K562 (cell line): ENCODE data around the gene GGCT. TPM values are rescaled to one million over a fixed set of nuclear protein-coding genes. Genes with fewer than 3 reads are reported as not detected.

Source experiments
- ATAC-seq: fragments of 200-7000 bp; cut with Tn5 transposase; 3 replicates; pipeline ENCODE4 v1.9.1; 2020; ENCODE audit warnings: moderate library complexity
- BruUV-seq: library from RNA; stranded (reverse); fragments of 400-500 nt; replicated peaks from 2 replicates; lab custom pipeline; 2021; lab: Mats Ljungman, UMichigan
- CTCF ChIA-PET: fragments of 300-600 bp; formaldehyde crosslinking; extraction: SDS; loops from one replicate; lab custom pipeline; 2021; ENCODE audit warnings: low intra/inter-chr PET ratio; lab: Yijun Ruan, JAX
- POLR2A ChIA-PET: fragments of 300-600, 350-650 bp; sonication (Branson Sonifier 250); formaldehyde crosslinking; extraction: SDS; loops from one replicate; lab custom pipeline; 2021; ENCODE audit warnings: antibody characterized with exemption, inconsistent platforms; lab: Yijun Ruan, JAX
- DNase-seq, 4 experiments: peaks; one replicate each; pipeline versions ENCODE4 v3.0.0 to v3.0.0-alpha.2; 2011 to 2018; ENCODE audit warnings: low spot score in 3 of 4, mixed read lengths in 3 of 4; ENCODE audit errors: extremely low read depth in 1 of 4
- FAIRE-seq: peaks from 2 replicates; lab custom pipeline; 2011; peaks lifted over from hg19 to GRCh38; lab: Jason Lieb, UNC
- H2AFZ ChIP-seq: 2 replicates; pipeline ENCODE4 v1.6.0; 2011; ENCODE audit warnings: low read depth, low read length, control low read depth, inconsistent platforms
- H3K27ac ChIP-seq: fragments of 200-600 bp; 3 replicates; pipeline ENCODE4 v1.8.0; 2011; ENCODE audit warnings: low read depth, mild to moderate bottlenecking, control low read depth, inconsistent platforms, low read length, moderate library complexity, mixed read lengths; ENCODE audit errors: extremely low read depth
- H3K27me3 ChIP-seq, 2 experiments: fragments of 300-600 bp in 1 of 2; 2 replicates in 1 of 2; 3 replicates in 1 of 2; pipeline versions ENCODE4 v1.6.0 to v1.8.0; 2011; ENCODE audit warnings: inconsistent platforms in 2 of 2, low read length in 2 of 2, mild to moderate bottlenecking in 1 of 2, mixed read lengths in 1 of 2, moderate library complexity in 1 of 2; ENCODE audit not compliant: control insufficient read depth in 2 of 2, insufficient read depth in 2 of 2
- H3K36me3 ChIP-seq: fragments of 300-600 bp; 3 replicates; pipeline ENCODE4 v1.8.0; 2011; ENCODE audit warnings: mild to moderate bottlenecking, low read length, inconsistent platforms; ENCODE audit not compliant: control insufficient read depth, insufficient read depth
- H3K4me1 ChIP-seq, 2 experiments: fragments of 200-600 bp in 1 of 2; replicated peaks in 1 of 2; 2 replicates in 1 of 2; 3 replicates in 1 of 2; pipeline versions ENCODE4 v1.5.1 to v1.8.0; 2011; ENCODE audit warnings: inconsistent platforms in 2 of 2, low read length in 2 of 2, mild to moderate bottlenecking in 1 of 2, mixed read lengths in 1 of 2, moderate library complexity in 1 of 2; ENCODE audit not compliant: control insufficient read depth in 2 of 2, insufficient read depth in 2 of 2
- H3K4me2 ChIP-seq: 2 replicates; pipeline ENCODE4 v1.6.1; 2011; ENCODE audit warnings: low read length, control low read depth, inconsistent platforms, mixed read lengths; ENCODE audit not compliant: insufficient read depth
- H3K4me3 ChIP-seq: fragments of 200-600 bp; sonication (generic), shearing (Covaris generic); 2 replicates; pipeline ENCODE4 v1.5.1; 2016; ENCODE audit warnings: control low read depth, inconsistent platforms
- H3K79me2 ChIP-seq: fragments of 200-600 bp; 3 replicates; pipeline ENCODE4 v1.8.0; 2011; ENCODE audit warnings: low read length, inconsistent platforms; ENCODE audit not compliant: control insufficient read depth, insufficient read depth
- H3K9ac ChIP-seq, 2 experiments: 2 replicates each; pipeline versions ENCODE4 v1.6.0 to v1.6.1; 2011; ENCODE audit warnings: low read depth in 2 of 2, low read length in 2 of 2, control low read depth in 1 of 2, inconsistent platforms in 1 of 2, mild to moderate bottlenecking in 1 of 2, mixed read lengths in 1 of 2; ENCODE audit not compliant: insufficient read depth in 1 of 2
- H3K9me1 ChIP-seq: one replicate; pipeline ENCODE4 v1.6.0; 2011; ENCODE audit warnings: inconsistent platforms, mild to moderate bottlenecking, low read length, moderate library complexity; ENCODE audit not compliant: control insufficient read depth, insufficient read depth
- H3K9me3 ChIP-seq: replicated peaks from 2 replicates; pipeline ENCODE4 v1.5.1; 2011; ENCODE audit warnings: low read depth, low read length, inconsistent platforms; ENCODE audit not compliant: control insufficient read depth, insufficient read depth
- H4K20me1 ChIP-seq: replicated peaks from 2 replicates; pipeline ENCODE4 v1.6.1; 2011; ENCODE audit warnings: low read length, inconsistent platforms, mixed read lengths; ENCODE audit not compliant: control insufficient read depth, insufficient read depth
- HIVEP1 ChIP-seq: fragments of 250-450 bp; sonication (Bioruptor Pico); IDR thresholded peaks from 2 replicates; pipeline ENCODE4 v1.4.0; 2020; ENCODE audit warnings: mild to moderate bottlenecking
- MLLT1 ChIP-seq, 2 experiments: fragments of 450-650 bp; IDR thresholded peaks; 2 replicates each; pipeline ENCODE4 v1.6.1; 2016
- NFIX ChIP-seq: fragments of 250-450 bp; sonication (Bioruptor Pico); IDR thresholded peaks from 2 replicates; pipeline ENCODE4 v1.4.0; 2020; ENCODE audit warnings: low read depth, mild to moderate bottlenecking, moderate library complexity
- PTTG1 ChIP-seq: fragments of 450-650 bp; IDR thresholded peaks from 2 replicates; pipeline ENCODE4 v1.6.1; 2016; ENCODE audit warnings: low read depth, mild to moderate bottlenecking, missing genetic modification characterization, missing compliant biosample characterization
- SNAPC5 ChIP-seq: fragments of 250-450 bp; sonication (Bioruptor Pico); IDR thresholded peaks from 2 replicates; pipeline ENCODE4 v1.8.0; 2021; ENCODE audit warnings: moderate library complexity, mild to moderate bottlenecking, inconsistent platforms
- WGBS: fragments of 100-300 bp; shearing (Covaris generic); methylation state at CpG from one replicate; pipeline ENCODE4 v1.1.6; 2016; ENCODE audit warnings: low coverage, mixed read lengths; ENCODE audit not compliant: insufficient coverage; ENCODE audit errors: missing lambda C conversion rate; 5-methylcytosine and 5-hydroxymethylcytosine counted together
- in situ Hi-C: fragments of 300-500 bp; cut with MboI; formaldehyde crosslinking; loops from 4 replicates; pipeline ENCODE4 v1.15.0; 2018; ENCODE audit warnings: inconsistent platforms, mixed read lengths
- intact Hi-C: fragments of 100-400 bp; cut with micrococcal nuclease; formaldehyde crosslinking; loops from 2 replicates; pipeline ENCODE4 v1.14.2; 2022
- polyA plus RNA-seq, 8 experiments: library from polyadenylated mRNA; depleted of rRNA in 4 of 8; stranded (reverse) in 5 of 8; unstranded in 3 of 8; fragments of >200 nt; fragmentation: Nextera tagmentation in 2 of 8; fragmentation: Illumina TruSeq in 1 of 8; extraction: Ambion mirVana in 2 of 8; extraction: Trizol in 1 of 8; gene quantifications; 2 replicates each; pipeline versions ENCODE4 v1.2.1 to v1.2.3, GENCODE V29; 2011 to 2014; ENCODE audit warnings: inconsistent platforms in 1 of 8, missing spikeins in 1 of 8
- total RNA-seq, 7 experiments: library from RNA; depleted of rRNA in 6 of 7; stranded (reverse); fragments of >200 nt in 6 of 7; fragmentation: Illumina TruSeq in 2 of 7; extraction: Trizol in 2 of 7; gene quantifications; 2 replicates each; pipeline versions ENCODE4 v1.2.1 to v1.2.3, GENCODE V29; 2011 to 2021; ENCODE audit warnings: low replicate concordance in 1 of 7

GGCT gene
- total and polyA plus RNA-seq, 9 of the 15 experiments (the other 6 are each of a cell fraction or from before 2014, with no cell fraction given) = 79.0 to 349 (median 136) TPM

- Histone ChIP-seq H2AFZ (no peak overlapping the region), H3K4me3 (no peak overlapping the region), H3K9ac (no peak overlapping the region), H4K20me1 (no peaks in the 10 kb centered on the region), H3K9me1 (no peaks in the 10 kb centered on the region), H3K79me2 (no peaks in the 10 kb centered on the region), H3K36me3 (no peaks in the 10 kb centered on the region), H3K9me3 (no peaks in the 10 kb centered on the region), H3K27me3 (no peaks in the 10 kb centered on the region), H3K27ac (no peak overlapping the region), H3K4me1 (no peaks in the 10 kb centered on the region; a peak in 1 of 5 replicates), H3K4me2 (no peak overlapping the region)
- no peak for ATAC-seq
- no peak for TF ChIP-seq SNAPC5 (CRISPR knock-in tag)
- TF ChIP-seq PTTG1 (tag) = no peak
- no peak for TF ChIP-seq HIVEP1
- no peak for TF ChIP-seq NFIX (CRISPR knock-in tag)
- BruUV-seq = no TSS peak
- intact Hi-C loops (no loop called here), in situ Hi-C loops (no loop called here)
- ChIA-PET CTCF (no interaction called here), POLR2A (no interaction called here)
- FAIRE-seq = no peak
- no peak for DNase-seq
- 56% methylated on average over 3 of the region's 3 CpGs for WGBS
Observed at GRCh38 chr7:30519122-30519521, 14.5 kb upstream of the GGCT start.

GRCh38 chr7:30515761-30516160 is 11.1 kb upstream of the GGCT start:
- WGBS = 37% methylated on average over 2 of the region's 2 CpGs
- no peak for DNase-seq
- no peak for FAIRE-seq
- Histone ChIP-seq H3K9me1 (no peaks in the 10 kb centered on the region), H3K27me3 (no peaks in the 10 kb centered on the region), H3K9ac (no peak overlapping the region), H3K36me3 (no peaks in the 10 kb centered on the region), H3K9me3 (no peaks in the 10 kb centered on the region; the same call in 1 of the 2 replicates), H3K4me1 (no peaks in the 10 kb centered on the region; a peak in 2 of 5 replicates), H3K4me2 (no peak overlapping the region), H3K27ac (no peak overlapping the region), H3K79me2 (no peaks in the 10 kb centered on the region), H4K20me1 (no peaks in the 10 kb centered on the region), H3K4me3 (no peak overlapping the region), H2AFZ (no peak overlapping the region)
- ATAC-seq = no peak
- POLR2A ChIA-PET = interaction anchor here (1.1 kb wide), 1 partner anchor 12 kb away, joined by 3 read pairs; no protein-coding TSS in a partner anchor
- intact Hi-C loops = no loop called here
- CTCF ChIA-PET = interaction anchor here (0.5 kb wide), 1 partner anchor 36 kb away, joined by 3 read pairs; no protein-coding TSS in a partner anchor
- no TSS peak for BruUV-seq
- in situ Hi-C loops = no loop called here
- no peak for TF ChIP-seq MLLT1 (IDR thresholded peaks at IDR 0.05)
